Stimulated activated CD4-positive, alpha-beta T cell treated with anti-CD3 and anti-CD28 coated beads, TNF-alpha, amount 100 ng/mL, for 24 hours (primary cell): Measurements from ENCODE around the gene SYTL5.

Source experiments
- DNase-seq, 3 experiments: peaks; one replicate each; pipeline ENCODE4 v3.0.0-alpha.2; 2020; ENCODE audit warnings: low read depth in 3 of 3

Gene SYTL5

DNA sequence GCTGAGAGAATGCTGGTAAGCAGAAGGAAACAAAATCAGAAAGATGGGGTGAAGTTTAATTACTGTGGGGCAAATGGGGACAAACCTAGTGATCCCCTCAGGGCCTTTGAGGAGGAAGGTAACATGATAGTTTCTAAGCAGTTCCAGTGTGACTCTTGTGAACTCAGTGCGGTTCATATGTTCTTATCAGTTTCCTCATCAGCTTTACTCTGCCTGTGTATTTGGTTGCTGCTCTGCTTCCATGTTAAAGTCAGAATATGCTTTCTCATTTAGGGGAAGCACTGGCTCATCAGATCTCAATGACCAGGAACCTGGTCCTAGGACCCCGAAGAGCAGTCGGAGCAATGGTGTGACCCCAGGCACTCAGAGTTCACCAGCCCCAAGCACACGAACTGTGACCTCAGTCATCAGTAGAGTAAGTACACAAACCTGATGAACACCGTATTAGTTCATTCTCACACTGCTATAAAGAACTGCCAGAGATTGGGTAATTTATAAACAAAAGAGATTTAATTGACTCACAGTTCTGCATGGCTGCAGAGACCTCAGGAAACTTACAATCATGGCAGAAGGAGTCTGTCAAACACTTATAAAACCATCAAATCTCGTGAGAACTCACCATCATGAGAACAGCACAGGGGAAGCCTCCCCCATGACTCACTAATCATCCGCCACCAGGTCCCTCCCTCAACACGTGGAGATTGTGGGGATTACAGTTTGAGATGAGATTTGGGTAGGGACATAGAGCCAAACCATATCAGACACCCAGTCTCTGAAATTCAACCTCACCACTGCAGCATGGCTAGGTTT lies 83.0 kb downstream of the SYTL5 start:
- DNase-seq = no peak

- DNase-seq = no peak
Measured at GRCh38 chrX:38095971-38096529, 89.7 kb downstream of the SYTL5 start.

GRCh38 chrX:38099688-38100087 lies 93.3 kb downstream of the SYTL5 start:
- DNase-seq = no peak

DNA sequence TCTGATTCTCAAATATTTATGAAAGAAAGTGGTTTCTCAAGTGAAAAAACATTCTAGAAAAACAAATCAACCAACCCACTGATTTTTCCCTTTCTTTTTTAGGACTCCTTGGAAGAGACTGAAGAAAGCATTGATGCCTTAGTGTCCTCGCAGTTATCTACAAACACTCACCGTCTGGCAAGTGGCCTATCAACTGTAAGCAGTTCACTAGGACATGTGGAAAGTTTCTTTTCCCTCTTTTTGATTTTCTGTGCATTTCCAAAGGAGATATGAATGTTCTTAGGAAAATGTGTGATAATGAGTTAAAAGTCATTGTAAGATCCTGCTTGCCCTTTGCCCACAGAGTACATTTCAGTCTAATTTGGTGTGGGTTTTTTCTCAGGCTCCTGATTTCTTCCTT lies 95.9 kb downstream of the SYTL5 start:
- DNase-seq = no peak

DNA sequence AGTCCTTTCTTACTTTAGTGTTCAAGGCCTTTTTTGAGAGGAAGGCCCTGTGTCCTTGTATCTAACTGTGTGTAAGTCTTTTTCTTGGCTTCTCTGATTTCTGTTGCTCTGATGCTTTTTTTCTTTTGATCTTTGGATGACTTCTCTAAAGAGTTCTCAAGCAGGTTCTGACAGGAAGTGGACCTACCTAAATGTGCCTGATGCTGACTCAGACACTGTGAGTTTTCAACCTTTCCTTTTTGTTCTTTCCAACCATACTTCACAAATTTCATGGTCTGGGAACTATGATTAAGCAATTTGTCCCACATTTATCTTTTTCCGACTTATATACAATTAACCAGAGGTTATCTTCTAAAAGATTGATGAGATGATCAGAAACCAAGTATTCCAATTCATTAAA lies 96.5 kb downstream of the SYTL5 start:
- no peak for DNase-seq

GRCh38 chrX:38103857-38104812 lies 97.8 kb downstream of the SYTL5 start:
- no peak for DNase-seq

- DNase-seq = no peak
Measured at GRCh38 chrX:38105216-38105725, 98.9 kb downstream of the SYTL5 start.

DNA sequence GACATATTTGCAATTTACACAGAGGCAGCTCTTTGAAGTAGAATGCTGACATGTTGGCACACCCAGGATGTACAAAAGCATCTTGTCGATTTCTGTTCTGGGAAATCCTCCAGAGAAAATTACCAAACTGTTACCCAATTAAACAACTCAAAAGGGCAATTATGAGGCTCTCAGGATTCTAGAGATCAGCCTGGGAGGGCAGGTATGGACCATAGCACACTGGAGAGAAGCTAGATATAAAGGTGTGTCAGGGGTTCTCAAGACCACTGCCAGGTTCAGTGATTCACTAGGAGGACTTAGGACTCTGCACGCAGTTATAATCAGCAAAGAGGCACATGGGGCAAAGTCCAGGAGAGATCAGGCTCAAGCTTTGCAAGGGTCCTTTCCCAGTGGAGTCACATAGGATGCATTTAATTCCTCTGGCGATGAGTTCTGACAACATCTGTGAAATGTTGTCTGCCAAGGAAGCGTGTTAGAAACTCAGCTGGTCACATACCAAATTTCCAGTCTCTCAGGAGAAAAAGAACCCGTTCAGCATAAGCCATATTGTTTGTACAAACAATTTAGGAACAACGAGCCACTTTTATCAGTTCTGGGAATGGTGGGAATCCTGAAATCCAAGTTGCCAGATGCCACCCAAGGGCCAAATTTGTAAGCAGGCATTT lies 100.8 kb downstream of the SYTL5 start:
- no peak for DNase-seq

- DNase-seq = no peak
Measured at GRCh38 chrX:38108364-38108763, 102.0 kb downstream of the SYTL5 start.

- DNase-seq = no peak
Measured at GRCh38 chrX:38109042-38109898, 102.9 kb downstream of the SYTL5 start.

DNA sequence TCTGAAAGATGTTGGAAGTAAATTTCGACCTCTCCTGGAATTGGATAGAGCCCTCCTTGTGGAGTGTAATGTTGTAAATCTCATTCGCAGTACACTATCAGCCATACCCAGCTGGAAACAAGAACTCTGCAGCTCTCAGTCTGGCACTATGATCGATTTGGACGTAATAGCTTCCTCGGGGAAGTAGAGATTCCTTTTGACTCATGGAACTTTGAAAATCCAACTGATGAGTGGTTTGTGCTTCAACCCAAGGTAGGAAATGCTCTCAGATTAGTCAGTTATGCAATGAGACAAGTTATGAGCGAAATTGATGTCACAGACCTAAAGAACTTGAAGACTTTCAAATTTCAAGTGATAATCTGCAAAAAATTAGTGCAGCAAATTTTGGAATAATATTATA lies 103.9 kb downstream of the SYTL5 start:
- no peak for DNase-seq

- DNase-seq = no peak
Measured at GRCh38 chrX:38111196-38111595, 104.8 kb downstream of the SYTL5 start.

DNA sequence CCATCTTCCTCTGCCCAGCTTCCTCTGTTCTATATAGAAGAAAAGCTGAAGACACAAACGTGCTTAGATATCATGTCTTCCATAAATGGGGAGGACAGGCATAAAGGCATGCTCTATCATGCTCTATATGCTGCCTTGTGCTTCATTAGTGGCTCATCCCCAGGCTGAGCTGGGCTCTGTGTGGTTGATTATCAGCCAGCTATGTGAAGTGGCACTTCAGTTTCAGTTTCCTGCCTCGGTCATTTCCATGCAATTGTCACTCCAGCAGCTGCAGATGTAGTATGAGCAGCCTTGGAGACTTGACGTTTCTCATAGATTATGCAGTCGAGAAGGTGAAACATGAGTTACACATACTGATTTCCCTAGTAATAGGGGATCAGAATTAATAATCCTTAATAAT lies 106.2 kb downstream of the SYTL5 start:
- DNase-seq = no peak

DNA sequence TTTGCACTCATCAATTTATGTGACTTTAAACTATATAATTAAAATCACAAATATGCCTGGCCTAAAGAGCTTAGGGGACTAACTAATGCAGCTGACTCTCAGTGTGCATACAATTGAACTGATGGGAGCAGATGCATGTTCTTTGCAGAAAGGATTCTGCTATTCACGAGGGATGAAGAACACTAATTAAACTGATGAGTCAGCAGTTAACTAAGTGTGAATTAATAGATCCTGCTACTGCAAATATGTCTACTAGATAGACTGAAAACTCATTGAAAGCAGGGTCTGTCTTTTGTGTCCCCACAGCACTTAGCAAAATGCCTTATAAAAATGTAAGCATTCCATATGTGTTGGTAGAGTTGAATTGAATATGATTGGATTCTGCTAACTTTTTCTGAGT lies 110.4 kb downstream of the SYTL5 start:
- DNase-seq = no peak

DNA sequence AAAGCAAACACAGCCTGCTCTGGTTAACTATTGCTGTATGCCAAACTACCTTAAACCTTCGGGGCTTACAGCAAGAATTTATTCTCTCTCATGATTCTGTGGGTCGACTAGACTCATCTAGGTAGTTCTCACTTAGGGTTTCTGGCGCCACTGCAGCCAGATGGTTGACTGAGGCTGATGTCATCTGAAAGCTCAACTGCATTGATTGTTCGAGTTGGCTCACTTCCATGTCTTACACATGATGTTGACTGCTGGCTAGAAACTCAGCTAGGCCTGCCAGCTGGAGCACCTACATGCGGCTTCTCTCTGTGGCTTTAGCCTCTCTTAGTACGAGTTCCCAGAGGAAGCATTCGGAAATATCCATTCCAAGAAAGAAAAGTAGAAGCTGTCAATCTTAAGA lies 111.1 kb downstream of the SYTL5 start:
- DNase-seq = no peak

GRCh38 chrX:38124000-38124399 lies 117.6 kb downstream of the SYTL5 start:
- DNase-seq = no peak

DNA sequence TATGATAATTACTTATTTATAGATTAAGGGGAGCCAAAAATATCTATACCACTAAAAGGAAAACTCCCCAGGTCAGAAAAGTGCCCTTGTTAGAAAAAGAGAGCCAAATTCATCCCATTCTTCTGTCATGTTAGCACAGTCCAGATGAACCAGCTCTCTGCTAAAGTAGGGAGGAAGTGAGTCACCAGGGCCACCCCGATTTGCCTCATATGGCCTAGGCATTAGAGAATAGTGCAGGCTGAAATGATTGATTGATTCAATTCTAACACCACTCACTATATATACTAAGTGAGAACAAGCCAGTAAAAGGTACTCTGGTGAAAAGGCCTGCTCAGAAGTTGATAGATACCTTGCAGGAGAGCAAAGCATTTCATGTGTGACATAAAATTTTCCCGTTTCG lies 119.8 kb downstream of the SYTL5 start:
- no peak for DNase-seq

- no peak for DNase-seq
Measured at GRCh38 chrX:38127961-38128360, 121.6 kb downstream of the SYTL5 start.

DNA sequence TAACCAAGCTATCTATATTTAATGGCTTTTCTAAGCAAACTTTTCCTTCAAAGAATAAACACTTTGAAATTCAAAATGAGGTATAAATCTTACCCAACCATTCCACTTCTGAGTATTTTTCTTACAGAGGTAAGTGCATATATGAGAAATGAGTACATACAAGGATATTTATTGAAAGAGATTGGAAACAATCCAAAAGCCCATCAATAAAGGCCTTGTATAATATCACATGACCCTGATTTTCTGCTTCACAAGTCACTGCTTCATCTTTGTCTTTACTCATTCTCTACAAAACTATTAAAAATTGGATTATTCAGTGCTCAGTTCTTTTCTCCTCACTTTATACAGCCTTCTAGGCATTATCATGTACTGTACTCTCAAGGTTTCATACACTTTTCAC lies 123.0 kb downstream of the SYTL5 start:
- DNase-seq = no peak

GRCh38 chrX:38138157-38138891 lies 132.0 kb downstream of the SYTL5 start:
- no peak for DNase-seq
